SIG-M5 treated with dmso at 0.1 percent for 504 hours (cell line): ENCODE data around the gene EBF4.

Source experiments
- DNase-seq: peaks from one replicate; lab custom pipeline; 2025; ENCODE audit not compliant: unreplicated experiment; lab: John Stamatoyannopoulos, UW

The EBF4 gene

DNA sequence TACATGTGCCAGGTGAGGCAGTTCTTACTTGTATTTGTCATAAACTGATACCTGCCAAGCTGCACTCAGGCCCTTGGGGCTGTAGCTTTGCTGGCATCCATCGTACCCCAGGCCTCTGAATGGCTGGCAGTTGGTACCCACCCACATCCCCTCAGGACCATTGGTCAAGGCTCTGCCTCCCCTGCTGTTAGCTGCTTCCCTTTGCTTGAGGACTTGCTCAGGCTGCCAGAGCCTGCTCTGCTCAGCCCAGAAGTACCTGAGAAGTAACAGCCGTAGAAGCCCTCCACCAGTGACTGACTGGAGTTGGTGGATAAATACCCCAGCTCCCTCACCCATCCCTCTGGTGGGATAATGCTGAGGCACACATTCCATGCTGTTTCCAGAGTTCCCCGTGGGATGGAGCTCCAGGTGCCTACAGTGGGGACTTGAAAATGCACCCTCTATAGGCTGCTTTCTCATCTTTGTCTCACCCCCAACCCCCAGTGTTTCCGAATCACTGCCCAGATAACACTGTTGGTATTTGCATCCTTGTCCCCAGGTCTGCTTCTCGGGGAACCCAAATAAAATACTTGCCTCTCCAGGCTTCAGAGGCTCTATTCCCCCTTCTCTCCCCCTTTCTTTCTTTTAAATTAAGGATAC, 7.3 kb downstream of the EBF4 start:
- no peak for DNase-seq

DNA sequence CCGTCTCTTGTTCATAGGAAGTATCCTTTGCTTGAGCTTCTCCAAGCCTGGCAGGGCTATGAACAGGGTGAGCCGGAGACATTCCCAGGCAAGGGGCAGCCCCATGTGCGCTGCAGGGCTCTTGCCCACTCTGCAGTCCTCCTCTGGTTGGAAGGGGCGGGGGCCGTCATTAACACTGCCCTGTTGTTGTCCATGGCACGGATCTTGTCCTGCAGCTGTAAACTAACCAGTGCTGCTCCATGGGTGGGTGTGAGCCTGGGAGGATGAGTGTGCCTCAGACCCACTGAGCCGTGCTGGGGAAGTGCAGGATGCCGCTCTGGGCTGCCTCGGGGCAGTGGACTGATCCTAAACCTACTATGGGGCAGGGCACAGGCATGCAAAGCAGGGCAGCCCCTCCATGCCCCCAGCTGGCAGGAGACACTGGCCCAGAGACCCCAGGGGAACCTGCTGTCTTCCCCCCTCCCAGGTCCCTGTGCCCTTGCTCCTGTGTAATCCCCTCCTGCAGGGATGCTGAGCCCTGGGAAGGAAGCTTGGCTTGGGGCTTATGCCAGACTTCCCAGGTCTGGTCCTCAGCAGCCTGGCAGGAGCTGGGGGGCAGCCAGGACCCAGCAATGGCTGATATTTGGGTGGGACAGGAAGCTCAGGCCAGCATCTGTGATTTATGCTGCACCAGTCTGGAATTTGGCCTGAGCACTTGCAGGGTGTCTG, 8.5 kb downstream of the EBF4 start:
- DNase-seq, result no peak

DNA sequence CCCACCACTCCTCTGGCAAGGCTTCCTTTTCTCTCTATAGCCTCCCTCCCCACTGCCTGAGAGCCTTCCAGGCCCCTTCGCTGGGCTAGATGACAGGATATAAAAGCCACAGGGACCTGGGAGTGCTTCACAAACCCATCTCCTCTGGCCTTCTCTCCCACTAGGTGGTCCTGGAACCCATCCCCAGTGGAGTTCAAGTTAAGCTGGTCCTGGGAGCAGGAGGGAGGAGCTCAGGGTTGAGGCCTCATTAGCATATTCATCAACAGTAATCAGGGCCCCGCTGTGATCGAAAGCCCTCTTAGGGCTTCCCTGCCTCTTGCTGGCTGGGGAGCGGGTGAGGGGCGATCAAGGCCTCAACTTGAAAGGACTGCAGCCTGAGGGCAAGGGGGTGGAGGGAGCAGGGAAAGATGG, 9.1 kb downstream of the EBF4 start:
- DNase-seq, result no peak

DNA sequence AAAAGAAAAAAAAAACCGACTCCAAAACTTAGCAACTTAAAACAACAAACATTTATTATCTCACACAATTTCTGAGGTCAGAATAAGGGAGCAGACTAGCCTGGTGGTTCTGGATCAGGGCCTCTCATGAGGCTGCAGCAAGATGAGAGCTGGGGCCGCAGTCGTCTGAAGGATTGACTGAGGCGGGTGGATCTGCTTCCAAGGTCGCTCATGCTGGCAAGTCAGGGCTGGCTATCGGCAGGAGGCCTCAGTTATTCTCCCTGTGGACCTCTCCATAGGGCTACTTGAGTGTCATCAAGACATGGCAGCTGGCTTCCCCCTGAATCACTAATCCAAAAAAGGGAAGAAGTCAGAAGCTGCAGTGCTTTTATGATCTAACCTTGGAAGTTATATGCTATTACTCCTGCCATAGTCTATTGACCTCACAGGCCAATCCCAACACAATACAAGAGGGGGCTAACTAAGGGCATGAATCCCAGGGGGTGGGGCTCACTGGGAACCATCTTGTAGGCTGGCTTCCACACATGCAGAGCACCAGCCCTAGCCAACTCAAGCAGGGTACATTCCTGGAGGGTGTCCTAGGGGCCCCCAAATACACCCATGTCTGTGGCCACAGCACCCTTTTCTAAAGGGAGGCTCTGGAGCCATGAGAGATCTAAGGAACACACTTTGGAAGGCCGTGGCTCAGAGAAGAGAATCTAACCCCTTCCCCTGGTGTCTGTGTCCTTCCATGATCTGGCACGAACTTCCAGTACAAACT, 11.3 kb downstream of the EBF4 start:
- no peak for DNase-seq

DNA sequence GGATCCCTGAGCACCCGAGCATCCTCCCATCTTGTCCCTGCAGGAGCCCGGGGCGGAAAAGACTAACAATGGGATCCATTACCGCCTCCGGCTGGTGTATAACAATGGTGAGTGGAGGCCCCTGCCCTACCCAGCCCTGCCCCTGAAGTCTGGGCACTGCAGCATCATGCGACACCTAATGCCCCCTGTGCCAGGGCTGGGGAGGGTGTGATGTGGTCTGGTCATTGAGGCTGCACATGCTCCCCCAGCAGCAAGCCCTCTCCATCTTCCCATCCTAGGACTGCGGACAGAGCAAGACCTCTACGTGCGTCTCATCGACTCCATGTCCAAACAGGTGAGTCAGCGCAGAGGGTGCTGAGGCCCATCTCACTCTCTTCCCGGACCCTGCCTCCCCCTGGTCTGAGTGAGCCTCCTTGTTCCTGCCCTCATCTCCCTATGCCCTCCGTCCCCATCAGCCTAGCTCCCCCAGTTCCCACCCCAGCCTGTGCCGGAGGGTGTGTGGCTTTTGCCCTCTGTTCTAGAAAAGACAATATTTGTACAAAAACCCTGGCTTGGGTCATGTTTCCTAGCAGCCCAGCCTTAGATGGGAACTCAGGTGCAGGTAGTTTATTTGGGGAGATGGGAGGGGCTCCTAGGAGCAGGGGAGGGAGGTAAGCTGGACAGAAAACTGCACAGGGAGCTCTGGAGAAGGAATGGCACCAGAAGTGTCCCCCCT, 13.5 kb downstream of the EBF4 start:
- DNase-seq, result no peak

DNA sequence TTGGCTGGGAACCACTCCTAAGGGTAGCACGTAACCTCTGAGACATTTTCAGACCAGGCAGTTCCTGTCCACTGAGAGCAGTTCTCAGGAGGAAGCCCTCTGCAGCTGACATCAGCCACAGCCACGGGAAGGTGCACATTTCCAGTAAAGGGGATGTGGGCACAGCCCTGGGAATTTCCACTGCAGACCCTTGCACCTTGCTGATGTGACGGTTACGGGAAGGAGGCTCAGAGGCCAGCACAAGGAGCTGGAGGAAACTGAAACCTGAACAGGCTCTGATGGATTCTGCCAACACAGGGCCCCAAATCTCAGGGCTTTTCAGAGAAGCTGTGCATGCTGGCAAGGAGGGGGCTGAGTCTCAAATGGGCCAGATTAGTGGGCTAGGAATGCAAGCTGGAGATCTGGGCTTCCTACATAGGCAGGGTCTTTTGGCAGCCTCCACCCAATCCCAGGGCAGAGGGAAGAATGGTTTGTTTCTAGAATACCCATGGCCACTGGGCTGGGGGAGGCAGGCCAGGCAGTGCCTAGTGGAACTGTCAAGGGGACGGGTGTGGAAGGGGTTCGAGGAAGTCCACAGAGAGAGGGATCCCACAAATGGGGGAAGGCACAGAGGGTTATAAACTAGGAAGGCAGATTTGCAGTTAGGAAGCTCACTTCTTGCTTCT, 14.2 kb downstream of the EBF4 start:
- no peak for DNase-seq

DNA sequence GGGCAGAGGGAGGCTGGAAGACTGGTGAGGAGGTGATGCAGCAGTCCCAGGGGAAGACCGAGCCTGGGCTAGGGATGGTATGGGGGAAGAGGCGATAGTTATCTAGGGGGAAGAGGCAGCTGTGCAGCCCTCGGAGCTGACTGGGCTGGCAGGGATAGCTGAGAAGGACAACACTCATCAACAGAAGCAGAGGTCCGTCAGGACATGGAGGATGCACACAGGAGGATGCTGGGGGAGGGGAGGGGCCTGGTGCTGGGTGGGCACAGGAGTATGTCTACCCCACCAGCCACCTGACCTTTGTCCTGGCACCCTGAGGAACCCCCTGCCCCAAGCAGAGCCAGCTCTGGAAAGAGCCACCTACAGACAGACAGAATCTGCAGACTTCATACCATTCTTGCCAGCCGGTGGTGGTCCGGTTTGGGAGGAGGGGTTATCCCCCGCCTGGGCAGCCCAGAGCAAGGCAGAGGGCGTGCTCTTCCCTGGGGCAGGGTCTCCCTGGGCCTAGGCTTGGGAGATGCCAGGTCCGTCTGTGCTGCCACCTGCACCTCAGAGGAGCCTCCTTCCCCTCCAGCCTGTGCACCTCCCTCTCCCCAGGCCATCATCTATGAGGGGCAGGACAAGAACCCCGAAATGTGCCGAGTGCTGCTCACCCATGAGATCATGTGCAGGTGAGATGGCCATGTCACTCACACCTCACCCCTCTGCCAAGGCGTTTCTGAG, 14.9 kb downstream of the EBF4 start:
- no peak for DNase-seq

DNA sequence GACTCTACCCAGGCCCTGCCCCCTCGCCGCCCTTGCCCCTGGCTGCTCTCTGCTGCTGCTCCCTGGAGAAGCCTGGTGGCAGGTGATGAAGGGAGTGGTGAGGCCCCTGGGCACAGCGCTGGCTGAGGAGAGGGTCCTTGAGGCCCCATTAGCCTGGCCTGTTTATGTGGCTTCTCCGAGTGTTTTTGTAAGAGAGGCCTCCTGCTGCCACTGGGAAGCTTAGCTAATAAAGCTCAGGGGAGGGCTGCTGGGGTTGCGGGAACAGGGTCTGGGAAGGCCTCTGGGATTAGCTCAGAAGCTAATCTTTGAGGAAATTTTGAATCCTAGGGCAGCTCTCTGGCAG, 15.5 kb downstream of the EBF4 start:
- no peak for DNase-seq

DNA sequence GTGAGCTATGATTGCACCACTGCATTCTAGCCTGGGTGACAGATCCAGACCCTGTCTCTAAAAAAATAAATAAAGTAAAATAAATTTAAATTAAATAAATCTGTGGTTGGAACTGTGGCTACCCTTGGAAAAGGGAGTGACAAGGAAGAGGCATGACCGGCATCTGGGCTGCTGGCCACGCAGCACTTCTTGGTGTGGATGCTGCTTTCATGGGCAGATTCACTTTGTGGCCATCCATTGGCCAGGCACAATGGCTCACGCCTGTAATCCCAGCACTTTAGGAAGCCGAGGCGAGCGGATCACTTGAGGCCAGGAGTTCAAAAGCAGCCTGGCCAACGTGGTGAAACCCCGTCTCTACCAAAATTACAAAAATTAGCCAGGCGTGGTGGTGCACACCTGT, 16.1 kb downstream of the EBF4 start:
- DNase-seq, result no peak

DNA sequence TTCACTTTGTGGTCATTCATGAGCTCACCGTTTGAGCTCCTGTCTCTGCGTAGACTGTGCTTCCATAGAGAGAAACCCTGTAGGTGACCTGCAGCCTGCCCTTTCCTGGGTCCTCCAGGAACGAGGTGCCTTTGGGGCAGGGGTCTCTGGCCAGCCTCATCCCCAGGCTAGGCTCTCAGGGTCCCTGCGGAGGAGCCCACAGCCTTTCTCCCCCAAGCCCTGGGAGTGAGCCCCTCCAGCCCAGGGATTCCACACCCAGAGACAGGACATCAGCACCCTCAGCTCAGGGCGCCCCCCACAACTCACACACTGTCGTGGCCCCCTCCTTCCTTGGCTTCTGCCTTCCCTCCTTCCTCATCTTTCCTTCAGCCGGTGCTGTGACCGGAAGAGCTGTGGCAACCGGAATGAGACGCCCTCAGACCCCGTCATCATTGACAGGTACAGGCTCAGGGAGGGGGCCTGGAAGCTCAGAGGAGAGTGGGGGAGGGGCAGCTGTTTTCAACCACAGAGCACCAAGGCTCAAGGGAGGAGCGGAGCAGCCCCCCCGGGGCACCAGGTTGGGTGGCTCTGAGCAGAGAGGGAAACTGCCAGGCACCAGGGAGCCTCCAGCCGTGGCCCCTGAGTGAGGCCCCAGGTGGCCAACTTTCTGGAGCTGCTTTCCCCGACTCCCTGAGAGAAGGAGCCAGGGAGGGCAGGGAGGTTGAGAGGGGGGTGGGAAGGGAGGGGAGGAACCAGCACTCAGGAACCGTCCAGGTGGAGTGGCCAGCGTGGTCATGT, 16.8 kb downstream of the EBF4 start:
- no peak for DNase-seq

DNA sequence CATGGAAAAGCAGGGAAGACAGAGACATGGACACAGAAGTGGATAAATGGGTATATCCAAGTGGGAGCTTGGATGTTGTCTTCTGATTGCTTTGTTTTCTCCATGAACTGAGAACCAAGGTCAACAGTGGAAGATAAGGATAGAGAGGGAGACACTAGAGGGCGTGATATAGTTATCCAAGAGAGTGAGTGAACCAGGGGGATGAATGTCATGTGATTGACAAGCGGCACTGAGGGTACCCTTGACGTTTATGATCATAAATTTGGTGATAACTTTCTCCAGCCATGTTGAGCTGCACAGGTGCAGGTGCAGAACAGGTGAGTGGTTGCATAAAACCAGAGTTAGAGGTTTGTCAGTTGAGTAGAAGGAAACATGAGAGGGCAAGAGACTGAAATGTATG, 20.7 kb downstream of the EBF4 start:
- peak; percentile 26 for DNase-seq

DNA sequence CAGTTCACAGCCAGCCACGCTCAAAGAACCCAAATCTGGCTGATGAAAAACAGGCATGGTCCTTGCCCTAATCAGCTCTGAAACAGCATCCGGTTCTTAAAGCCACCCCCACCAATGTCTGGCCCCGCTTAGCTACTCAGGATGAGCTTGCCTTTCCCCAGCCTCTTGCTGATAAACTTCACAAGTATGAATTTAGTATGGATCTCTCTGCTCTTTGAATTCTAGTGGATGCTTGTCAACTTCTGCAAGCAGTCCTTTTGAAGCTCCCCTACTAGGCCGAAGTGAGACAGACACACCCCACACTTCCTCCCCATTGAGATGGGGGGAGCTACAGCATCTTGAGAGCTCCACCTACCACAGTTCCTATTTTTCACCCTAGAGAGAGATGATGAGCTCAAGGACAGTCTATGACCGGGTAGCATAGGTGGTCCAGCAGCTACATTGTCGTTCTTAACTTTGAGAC, 36.7 kb downstream of the EBF4 start:
- peak; percentile 20 for DNase-seq

DNA sequence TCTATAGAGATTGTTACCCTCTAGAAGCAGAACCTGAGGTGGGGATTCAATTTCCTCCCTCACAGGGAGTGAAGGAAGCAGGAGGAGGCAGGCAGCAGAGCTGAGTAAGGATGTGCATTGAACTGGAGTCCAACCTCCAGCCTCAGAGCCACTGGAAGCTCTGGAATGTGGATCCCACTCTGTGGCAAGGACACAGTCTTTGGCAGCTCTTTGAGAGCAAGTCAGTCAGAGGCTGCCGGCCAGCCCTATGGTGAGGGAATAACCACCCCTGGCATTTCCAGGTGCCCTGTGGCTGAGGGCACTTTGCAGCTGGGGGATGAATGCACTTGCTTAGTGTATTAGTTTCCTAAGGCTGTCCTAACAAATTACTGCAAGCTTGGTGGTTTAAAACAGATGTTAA, 37.2 kb downstream of the EBF4 start:
- DNase-seq, result no peak

DNA sequence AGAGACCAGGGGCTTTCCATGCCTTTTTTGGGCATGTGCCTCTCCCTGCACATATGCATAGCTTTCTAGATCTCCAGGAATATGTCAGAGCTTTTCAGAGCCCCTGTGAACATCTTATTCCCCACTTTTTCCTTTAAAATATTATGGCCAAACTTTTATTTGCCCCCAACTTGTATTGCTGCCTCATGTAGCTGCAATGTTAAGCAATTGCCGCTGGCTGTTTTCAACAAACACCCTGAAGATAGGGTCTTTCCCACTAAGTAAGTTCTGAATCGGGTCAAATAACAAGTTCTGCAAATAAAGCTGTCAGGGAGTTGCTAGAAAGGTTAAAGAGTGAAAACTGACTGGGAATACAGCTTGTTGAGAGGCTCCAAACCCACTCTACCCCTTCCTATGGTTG, 42.3 kb downstream of the EBF4 start:
- DNase-seq, result no peak

DNA sequence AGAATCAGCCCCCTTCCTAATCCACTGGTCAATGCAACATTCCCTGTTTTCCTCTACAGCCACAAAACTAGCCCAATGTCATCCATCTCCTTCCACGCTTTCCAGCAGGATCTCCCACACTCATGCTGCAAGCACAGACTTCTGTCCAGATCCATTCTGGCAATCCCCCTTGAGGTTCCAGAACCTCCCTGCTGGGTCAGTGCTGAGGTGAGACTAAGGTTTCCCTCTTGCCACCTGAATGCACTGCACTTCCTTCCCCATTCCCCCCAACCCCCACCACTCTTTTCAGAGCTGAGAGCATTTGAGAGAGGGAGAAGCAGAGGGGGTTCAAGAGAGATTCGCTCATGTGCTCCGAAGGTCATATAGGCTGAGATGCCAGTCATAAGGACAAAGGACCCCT, 43.9 kb downstream of the EBF4 start:
- DNase-seq, result no peak

DNA sequence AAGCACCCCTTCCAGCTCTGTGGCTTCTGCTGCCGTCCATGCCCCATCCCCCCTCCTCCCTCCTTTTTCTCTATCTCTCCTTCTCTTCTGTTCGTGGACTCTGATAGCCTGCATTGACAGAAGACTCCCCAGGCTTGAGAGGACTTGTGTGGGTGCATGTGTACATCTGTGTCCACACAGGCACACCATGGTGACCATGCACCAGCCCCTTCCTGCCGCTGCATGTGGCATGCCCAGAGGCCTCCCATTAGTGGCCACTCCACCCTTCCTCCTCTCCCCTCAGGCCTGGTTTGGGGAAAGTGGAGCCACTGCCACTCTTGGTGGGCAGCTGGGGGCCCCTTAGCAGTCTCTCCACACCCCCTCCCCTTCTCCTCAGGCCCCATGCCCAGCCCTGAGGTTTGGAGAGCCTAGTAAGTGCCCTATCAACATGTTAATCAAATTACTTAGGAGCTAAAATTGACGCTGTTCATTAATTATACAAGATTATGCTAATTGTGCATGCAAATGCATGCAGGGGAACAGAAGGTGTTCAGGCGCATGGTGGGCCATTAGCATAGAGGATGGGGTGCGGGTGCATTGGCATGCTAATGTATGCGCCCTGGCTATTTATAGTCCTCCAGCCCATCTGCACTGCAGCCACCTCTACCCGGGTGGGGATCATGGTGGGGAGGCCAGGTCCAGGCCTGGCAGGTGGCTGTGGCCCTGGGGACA, 45.9 kb downstream of the EBF4 start:
- no peak for DNase-seq

DNA sequence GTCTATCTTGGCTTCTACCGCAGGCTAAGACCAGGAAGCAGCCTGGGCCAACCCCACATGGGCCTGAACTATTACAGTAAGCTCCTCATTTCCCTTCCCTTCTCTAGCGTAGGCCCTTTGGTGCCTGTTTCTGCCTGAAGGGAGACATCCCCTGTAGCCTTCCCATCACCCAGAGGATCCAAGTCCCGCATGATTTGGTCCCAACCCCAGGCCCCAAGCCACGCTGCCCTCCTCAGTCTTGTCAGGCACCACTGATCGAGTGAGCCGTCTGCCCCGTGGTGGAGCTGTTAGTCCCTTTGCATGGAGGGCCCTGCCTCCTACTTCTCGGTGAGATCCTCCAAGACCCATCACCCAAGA, 46.4 kb downstream of the EBF4 start:
- DNase-seq, result no peak

DNA sequence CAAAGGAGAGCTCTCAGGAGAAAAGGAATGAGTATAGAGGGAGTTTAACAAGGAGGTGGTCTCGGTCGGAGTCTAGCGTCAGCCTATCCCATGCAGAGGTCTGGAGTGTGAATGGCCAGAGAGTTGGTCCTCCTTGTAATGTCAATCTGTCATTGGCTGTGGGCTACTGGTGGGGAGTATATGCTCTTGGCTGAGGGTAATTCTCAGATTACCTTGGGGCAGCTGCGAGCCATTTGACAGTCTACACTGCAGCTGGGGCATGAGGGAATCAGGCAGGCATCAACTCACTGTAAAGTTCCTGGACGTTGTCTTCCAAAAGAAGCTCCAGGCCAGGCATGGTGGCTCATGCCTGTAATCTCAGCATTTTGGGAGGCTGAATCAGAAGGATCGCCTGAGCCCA, 48.1 kb downstream of the EBF4 start:
- no peak for DNase-seq

DNA sequence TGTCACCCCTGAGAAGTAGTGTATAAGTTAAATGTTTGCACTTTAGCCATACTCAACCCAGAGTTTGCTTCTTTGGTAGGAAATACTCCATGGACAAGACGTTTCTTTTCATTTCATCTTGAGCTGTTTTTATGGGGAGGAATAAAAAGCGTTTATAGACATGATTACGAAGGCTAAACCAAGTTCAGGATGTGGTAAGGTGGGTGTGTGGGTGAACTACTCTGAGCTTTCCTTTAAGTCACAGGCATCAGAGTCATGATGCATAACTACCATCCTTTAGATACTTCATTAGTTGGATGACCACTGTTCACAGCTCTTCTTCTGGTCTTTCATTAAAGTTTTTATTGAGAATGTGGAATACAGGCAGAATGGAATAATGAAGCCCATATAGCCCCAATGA, 48.9 kb downstream of the EBF4 start:
- DNase-seq, result no peak
